ENCODE measurements around the gene OR5W2.
"Not testable (repeated sequence)": the region's sequence is repeated elsewhere in the genome, so short reads cannot be mapped to it uniquely, and the experiment has no call there.

GRCh38 chr11:55882997-55883396 lies 31.4 kb downstream of the OR5W2 start, which contains the start of gene TRIM51:
- TF ChIP-seq FOXM1 (IDR thresholded peaks at IDR 0.05; ENCODE audit: borderline replicate concordance, low read depth); RAD21 (IDR thresholded peaks at IDR 0.05; ENCODE audit: low read depth); NFIC (IDR thresholded peaks at IDR 0.05); REST (IDR thresholded peaks at IDR 0.05; ENCODE audit: low read depth); CREB1 (IDR thresholded peaks at IDR 0.05; ENCODE audit: low read depth); MAX (IDR thresholded peaks at IDR 0.05); EGR1 (IDR thresholded peaks at IDR 0.05); TEAD4 (IDR thresholded peaks at IDR 0.05); CEBPB (IDR thresholded peaks at IDR 0.05): not testable (repeated sequence)

Measured in Ishikawa (cell line).